OCI-LY3 (cell line): ENCODE data around the gene CACNA1A.

Experiments used
- H2AFZ ChIP-seq: fragments of 200-600, 300-600 bp; shearing (Covaris generic); 2 replicates; pipeline ENCODE4 v1.6.0; 2014; ENCODE audit warnings: antibody characterized with exemption, low read depth, low read length
- H3K27ac ChIP-seq: fragments of 200-600, 300-600 bp; sonication (generic); 2 replicates; pipeline ENCODE4 v1.5.1; 2014; ENCODE audit warnings: mild to moderate bottlenecking, low read length, moderate library complexity, mixed read lengths
- H3K27me3 ChIP-seq: fragments of 200-600, 300-600 bp; sonication (generic); 2 replicates; pipeline ENCODE4 v1.6.1; 2014; ENCODE audit warnings: low read depth, low read length, mixed read lengths
- H3K36me3 ChIP-seq: fragments of 200-600, 300-600 bp; sonication (generic); replicated peaks from 2 replicates; pipeline ENCODE3; 2014; ENCODE audit warnings: low read depth, low read length, mixed read lengths
- H3K4me1 ChIP-seq: fragments of 300-600, 200-600 bp; sonication (generic); 2 replicates; pipeline ENCODE4 v1.6.1; 2014; ENCODE audit warnings: low read length, mixed read lengths
- H3K4me2 ChIP-seq: fragments of 200-600, 300-600 bp; sonication (generic); 2 replicates; pipeline ENCODE4 v1.6.1; 2014; ENCODE audit warnings: low read length, mixed read lengths
- H3K4me3 ChIP-seq: fragments of 300-600, 200-600 bp; sonication (generic); 2 replicates; pipeline ENCODE4 v1.5.1; 2014; ENCODE audit warnings: antibody characterized with exemption, mild to moderate bottlenecking, low read length, moderate library complexity
- H3K79me2 ChIP-seq: fragments of 300-600, 200-600 bp; shearing (Covaris generic); 2 replicates; pipeline ENCODE4 v1.6.1; 2014; ENCODE audit warnings: mild to moderate bottlenecking, low read length, mixed read lengths
- H3K9ac ChIP-seq: fragments of 300-600, 200-600 bp; shearing (Covaris generic); 2 replicates; pipeline ENCODE4 v1.6.0; 2014; ENCODE audit warnings: mild to moderate bottlenecking, low read length, moderate library complexity
- H3K9me3 ChIP-seq: fragments of 200-600, 300-600 bp; shearing (Covaris generic); 2 replicates; pipeline ENCODE4 v1.6.1; 2014; ENCODE audit warnings: low read length, mixed read lengths; ENCODE audit not compliant: insufficient read depth
- H4K20me1 ChIP-seq: fragments of 200-600, 300-600 bp; sonication (generic); 2 replicates; pipeline ENCODE4 v1.6.1; 2016; ENCODE audit warnings: low read length, mixed read lengths; ENCODE audit not compliant: insufficient read depth
- EZH2phosphoT487 ChIP-seq: fragments of 200-600 bp; shearing (Covaris generic); IDR thresholded peaks from 2 replicates; pipeline ENCODE4 v1.6.1; 2018; ENCODE audit warnings: antibody characterized with exemption, mixed run types, low read depth
- TF ChIP-seq, protein P1 (sequence below): fragments of 200-600, 300-600 bp; sonication (generic); IDR thresholded peaks from 2 replicates; pipeline ENCODE4 v1.5.1; 2014; ENCODE audit warnings: antibody characterized with exemption, low read length, low read depth

The CACNA1A gene

DNA sequence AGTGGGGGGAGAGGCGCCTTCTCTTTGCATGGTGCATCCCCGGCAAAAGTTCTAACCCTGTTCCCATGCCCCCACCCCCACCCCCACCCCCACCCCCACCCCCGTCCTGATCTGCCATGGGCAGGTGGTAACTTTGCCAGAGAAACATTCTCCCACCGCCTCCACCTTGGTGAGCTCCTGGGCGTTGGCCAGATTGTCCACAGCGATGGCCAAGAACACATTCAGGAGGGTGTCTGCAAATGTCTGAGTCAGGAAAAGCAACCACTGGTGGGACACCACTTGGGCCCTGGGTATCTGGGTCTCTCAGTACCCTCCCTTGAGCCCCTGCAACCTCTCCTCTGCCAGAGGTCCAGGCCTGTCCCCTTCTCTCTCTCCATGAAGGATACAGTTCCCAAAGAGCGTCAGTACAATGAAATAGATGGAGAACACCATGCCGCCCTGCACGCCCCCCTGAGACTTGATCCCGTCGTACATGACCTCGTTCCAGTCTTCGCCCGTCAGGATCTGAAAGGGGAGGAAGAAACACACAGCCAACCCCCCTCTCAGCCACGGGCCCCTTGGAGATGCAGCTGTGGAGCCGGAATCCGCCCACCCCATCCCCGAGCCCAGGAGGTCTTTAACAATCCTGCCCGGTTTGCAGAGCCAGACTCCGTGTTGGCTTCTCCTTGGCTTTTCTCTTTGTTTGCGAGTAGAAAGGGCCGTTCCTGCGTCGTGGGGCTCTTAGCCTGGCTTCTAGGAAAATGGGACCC lies 202.7 kb downstream of the CACNA1A start:
- no peaks in the 10 kb centered on the region for H3K36me3 ChIP-seq
- H4K20me1 ChIP-seq = no peaks in the 10 kb centered on the region
- H3K4me1 ChIP-seq = no peaks in the 10 kb centered on the region
- no peaks in the 10 kb centered on the region for H3K79me2 ChIP-seq
- H3K4me2 ChIP-seq = no peak overlapping the region
- no peak overlapping the region for H2AFZ ChIP-seq
- peaks cover 25% of the 10 kb centered on the region; the same call in 1 of the 2 replicates for H3K27me3 ChIP-seq
- TF ChIP-seq EZH2phosphoT487 = no peak
- TF ChIP-seq, protein P1, sequence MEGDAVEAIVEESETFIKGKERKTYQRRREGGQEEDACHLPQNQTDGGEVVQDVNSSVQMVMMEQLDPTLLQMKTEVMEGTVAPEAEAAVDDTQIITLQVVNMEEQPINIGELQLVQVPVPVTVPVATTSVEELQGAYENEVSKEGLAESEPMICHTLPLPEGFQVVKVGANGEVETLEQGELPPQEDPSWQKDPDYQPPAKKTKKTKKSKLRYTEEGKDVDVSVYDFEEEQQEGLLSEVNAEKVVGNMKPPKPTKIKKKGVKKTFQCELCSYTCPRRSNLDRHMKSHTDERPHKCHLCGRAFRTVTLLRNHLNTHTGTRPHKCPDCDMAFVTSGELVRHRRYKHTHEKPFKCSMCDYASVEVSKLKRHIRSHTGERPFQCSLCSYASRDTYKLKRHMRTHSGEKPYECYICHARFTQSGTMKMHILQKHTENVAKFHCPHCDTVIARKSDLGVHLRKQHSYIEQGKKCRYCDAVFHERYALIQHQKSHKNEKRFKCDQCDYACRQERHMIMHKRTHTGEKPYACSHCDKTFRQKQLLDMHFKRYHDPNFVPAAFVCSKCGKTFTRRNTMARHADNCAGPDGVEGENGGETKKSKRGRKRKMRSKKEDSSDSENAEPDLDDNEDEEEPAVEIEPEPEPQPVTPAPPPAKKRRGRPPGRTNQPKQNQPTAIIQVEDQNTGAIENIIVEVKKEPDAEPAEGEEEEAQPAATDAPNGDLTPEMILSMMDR = no peak
- no peak overlapping the region for H3K27ac ChIP-seq
- no peak overlapping the region for H3K9ac ChIP-seq
- no peaks in the 10 kb centered on the region for H3K9me3 ChIP-seq
- no peak overlapping the region for H3K4me3 ChIP-seq

DNA sequence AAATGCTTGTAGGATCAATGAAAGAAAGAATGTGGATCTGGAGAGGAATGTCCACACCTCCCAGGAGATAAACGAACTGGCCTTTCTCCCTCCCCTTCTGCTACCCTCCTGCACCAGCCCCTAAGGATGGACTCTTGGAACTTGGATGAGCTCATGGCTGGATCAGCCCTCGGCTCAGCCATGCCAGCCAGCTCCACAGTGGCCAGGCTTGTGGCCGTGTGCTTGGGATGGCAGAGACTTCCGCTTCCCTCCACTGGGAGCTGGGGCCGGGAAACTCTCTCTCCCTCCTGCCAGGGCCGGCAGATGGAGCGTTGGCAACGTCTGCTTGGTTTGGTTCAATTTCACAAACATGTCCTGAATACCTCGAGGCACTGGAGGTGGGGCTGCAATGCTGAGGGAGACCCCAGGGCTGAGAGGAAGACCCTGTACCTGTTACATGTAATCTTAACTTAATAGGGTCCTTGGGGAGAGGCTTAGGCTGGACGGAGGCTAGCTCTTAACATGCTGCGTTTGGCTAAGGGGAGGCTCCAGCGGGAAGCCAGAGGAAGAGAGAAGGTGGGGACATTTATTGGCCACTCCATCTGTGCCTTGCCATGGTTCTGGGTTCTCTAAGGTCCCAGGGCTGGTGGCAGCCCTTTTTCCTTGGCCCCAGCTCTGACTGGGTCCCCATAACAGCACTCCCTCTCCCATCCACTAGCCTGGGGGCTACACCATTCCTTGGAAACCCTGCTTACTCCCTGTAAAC lies 203.6 kb downstream of the CACNA1A start:
- Histone ChIP-seq H3K9ac (no peak overlapping the region), H3K27me3 (peaks cover 25% of the 10 kb centered on the region; the same call in 1 of the 2 replicates), H3K4me3 (no peak overlapping the region), H2AFZ (no peak overlapping the region), H3K27ac (no peak overlapping the region), H3K4me2 (no peak overlapping the region), H4K20me1 (no peaks in the 10 kb centered on the region), H3K79me2 (no peaks in the 10 kb centered on the region), H3K4me1 (no peaks in the 10 kb centered on the region), H3K36me3 (no peaks in the 10 kb centered on the region), H3K9me3 (no peaks in the 10 kb centered on the region)
- no peak for TF ChIP-seq EZH2phosphoT487
- TF ChIP-seq, protein P1 = no peak

DNA sequence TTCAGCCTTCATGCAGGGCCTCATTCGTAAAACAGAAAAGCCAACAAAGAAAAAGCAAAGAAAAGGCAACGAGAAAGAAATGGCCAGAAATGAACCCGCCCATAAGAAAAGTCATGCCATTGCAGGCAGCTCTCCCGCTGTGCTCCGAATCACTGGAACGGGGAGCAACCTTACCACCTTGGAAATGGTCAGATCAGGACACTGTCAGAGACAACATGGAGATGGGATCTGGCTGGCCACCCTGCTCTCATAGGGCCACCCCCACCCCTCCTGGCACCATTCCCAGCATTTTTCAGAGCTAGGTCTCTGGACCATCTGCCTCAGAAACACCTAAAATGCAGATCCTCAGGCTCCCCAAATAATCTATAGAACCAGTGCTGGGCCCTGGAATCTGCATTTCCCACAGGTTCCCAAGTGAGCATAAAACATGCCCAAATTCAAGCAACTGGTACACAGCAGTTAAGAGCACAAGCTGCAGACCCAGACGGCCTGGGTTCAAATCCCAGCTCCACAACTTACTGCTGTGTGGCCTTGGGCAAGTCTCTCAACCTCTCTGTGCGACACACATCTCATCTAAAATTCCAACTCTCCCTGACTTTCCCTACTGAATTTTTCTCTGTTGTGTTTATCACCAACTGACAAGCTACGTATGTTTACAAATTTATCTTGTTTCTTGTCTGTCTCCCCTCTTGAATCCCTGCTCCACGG lies 204.5 kb downstream of the CACNA1A start:
- peaks cover 25% of the 10 kb centered on the region; the same call in 1 of the 2 replicates for H3K27me3 ChIP-seq
- H3K4me2 ChIP-seq = no peak overlapping the region
- no peaks in the 10 kb centered on the region for H4K20me1 ChIP-seq
- no peak overlapping the region for H2AFZ ChIP-seq
- H3K9ac ChIP-seq = no peak overlapping the region
- no peaks in the 10 kb centered on the region for H3K79me2 ChIP-seq
- no peak overlapping the region for H3K27ac ChIP-seq
- H3K9me3 ChIP-seq = no peaks in the 10 kb centered on the region
- TF ChIP-seq, protein P1 = no peak
- TF ChIP-seq EZH2phosphoT487 = no peak
- H3K36me3 ChIP-seq = no peaks in the 10 kb centered on the region
- no peak overlapping the region for H3K4me3 ChIP-seq
- H3K4me1 ChIP-seq = no peaks in the 10 kb centered on the region
